ENCODE measurements around the gene RPTOR.

DNA sequence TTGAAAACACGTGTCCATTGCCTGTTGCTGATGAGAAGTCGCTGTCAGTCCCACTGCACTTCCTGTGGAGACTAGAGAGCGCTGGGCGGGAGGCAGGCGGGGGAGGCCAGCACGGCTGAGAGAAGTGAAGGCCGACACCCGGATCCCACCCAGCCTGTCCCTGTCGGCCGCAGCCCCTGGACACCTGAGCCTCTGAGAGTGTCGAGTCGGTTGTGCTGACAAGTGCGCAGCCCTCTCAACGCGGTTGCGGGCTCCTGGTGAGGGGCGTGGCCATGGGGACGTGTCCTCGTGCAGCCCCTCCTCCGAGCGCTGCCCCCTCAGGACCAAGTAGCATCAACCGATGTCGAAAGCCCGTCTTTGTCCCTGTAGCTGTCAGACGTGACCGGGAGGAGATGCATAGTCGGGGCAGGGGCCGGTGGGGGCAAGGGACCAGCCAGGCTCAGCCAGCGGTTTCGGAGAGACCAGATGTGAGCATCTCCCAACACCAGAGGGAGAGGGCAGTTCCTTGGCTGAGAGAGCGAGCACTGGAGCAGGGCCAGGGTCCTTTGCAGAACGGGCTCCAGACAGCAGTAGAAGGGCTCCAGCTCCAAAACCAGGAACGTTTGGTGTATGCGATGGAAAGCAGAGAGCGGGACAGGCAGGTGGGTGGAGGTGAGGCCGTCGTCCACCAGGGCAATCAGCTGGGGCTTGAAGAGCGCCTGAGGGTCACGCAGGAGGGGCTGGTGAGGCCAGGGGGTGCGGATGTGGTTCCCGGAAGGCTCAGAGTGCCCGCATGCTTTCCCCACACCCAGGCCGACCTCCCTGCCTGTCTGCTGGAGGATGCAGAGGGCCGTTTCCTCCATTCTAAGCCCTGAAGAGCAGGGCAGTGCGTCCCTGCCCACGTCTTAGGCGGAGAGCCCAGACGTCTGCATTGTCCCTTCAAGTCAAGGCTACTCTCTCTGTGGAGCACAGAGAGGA is 403.7 kb downstream of the RPTOR start:
- no peak for TF ChIP-seq POLR2A (IDR thresholded peaks at IDR 0.05; ENCODE audit: low read depth)
- TF ChIP-seq, protein P1, sequence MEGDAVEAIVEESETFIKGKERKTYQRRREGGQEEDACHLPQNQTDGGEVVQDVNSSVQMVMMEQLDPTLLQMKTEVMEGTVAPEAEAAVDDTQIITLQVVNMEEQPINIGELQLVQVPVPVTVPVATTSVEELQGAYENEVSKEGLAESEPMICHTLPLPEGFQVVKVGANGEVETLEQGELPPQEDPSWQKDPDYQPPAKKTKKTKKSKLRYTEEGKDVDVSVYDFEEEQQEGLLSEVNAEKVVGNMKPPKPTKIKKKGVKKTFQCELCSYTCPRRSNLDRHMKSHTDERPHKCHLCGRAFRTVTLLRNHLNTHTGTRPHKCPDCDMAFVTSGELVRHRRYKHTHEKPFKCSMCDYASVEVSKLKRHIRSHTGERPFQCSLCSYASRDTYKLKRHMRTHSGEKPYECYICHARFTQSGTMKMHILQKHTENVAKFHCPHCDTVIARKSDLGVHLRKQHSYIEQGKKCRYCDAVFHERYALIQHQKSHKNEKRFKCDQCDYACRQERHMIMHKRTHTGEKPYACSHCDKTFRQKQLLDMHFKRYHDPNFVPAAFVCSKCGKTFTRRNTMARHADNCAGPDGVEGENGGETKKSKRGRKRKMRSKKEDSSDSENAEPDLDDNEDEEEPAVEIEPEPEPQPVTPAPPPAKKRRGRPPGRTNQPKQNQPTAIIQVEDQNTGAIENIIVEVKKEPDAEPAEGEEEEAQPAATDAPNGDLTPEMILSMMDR (IDR thresholded peaks at IDR 0.05), result peak in 1 of 3 experiments; percentile 9

Measured in esophagus muscularis mucosa (tissue), 3 donors.